GM19468 (cell line): Measurements from ENCODE around the gene IVD.

Source experiments
- ATAC-seq: cut with Tn5 transposase; IDR thresholded peaks from one replicate; pipeline ENCODE4 v1.9.1; 2021; ENCODE audit warnings: mild to moderate bottlenecking, moderate library complexity, moderate number of reproducible peaks; ENCODE audit not compliant: unreplicated experiment; ENCODE audit errors: extremely low read depth

IVD gene

GRCh38 chr15:40436892-40437751, 31.5 kb downstream of the IVD start:
- no peak for ATAC-seq

- ATAC-seq: no peak
These were observed 32.4 kb downstream of the IVD start for GRCh38 chr15:40437752-40438687.

GRCh38 chr15:40438712-40439111, 33.1 kb downstream of the IVD start:
- ATAC-seq: no peak

- no peak for ATAC-seq
These were observed 33.9 kb downstream of the IVD start for GRCh38 chr15:40439461-40439959.

- no peak for ATAC-seq
These were observed 34.6 kb downstream of the IVD start for GRCh38 chr15:40439960-40440742.

GRCh38 chr15:40440743-40441564, 35.4 kb downstream of the IVD start, which contains the start of gene BAHD1:
BAHD1 (plus strand) TSS chr15:40440953; CDS start chr15:40458465, 17,512 bp downstream.
- peak; percentile 64 for ATAC-seq

GRCh38 chr15:40441565-40442531, 36.3 kb downstream of the IVD start:
- ATAC-seq: no peak

- ATAC-seq: no peak
These were observed 37.7 kb downstream of the IVD start for GRCh38 chr15:40443255-40443654.

GRCh38 chr15:40443846-40444245, 38.3 kb downstream of the IVD start:
- no peak for ATAC-seq

- ATAC-seq: no peak
These were observed 39.1 kb downstream of the IVD start for GRCh38 chr15:40444736-40445135.

- ATAC-seq: no peak
These were observed 39.9 kb downstream of the IVD start for GRCh38 chr15:40445421-40445922.

GRCh38 chr15:40446144-40446543, 40.5 kb downstream of the IVD start:
- ATAC-seq: no peak

- ATAC-seq: no peak
These were observed 42.8 kb downstream of the IVD start for GRCh38 chr15:40448354-40448753.

- ATAC-seq: no peak
These were observed 43.7 kb downstream of the IVD start for GRCh38 chr15:40449275-40449674.

- no peak for ATAC-seq
These were observed 44.5 kb downstream of the IVD start for GRCh38 chr15:40450047-40450446.

- no peak for ATAC-seq
These were observed 46.0 kb downstream of the IVD start for GRCh38 chr15:40451527-40452158.

GRCh38 chr15:40452296-40453090, 46.9 kb downstream of the IVD start:
- no peak for ATAC-seq
